Aorta (tissue), 5 donors: ENCODE data around the gene AMMECR1. TPM values are rescaled to one million over a fixed set of nuclear protein-coding genes. Genes with fewer than 3 reads are reported as not detected.
"Not testable (repeated sequence)": the region's sequence is repeated elsewhere in the genome, so short reads cannot be mapped to it uniquely, and the experiment has no call there.

Experiments used
- ATAC-seq: fragments of 200-7000 bp; cut with Tn5 transposase; one replicate; pipeline ENCODE4 v1.9.1; 2022; ENCODE audit warnings: moderate library complexity; ENCODE audit not compliant: low FRiP score
- DNase-seq, 2 donors: peaks; one replicate each; pipeline ENCODE4 v3.0.0-alpha.2; 2020
- H3K27ac ChIP-seq, 2 donors: one replicate each; pipeline ENCODE4 v1.5.1; 2013; ENCODE audit warnings: low read length in 2 of 2, mild to moderate bottlenecking in 2 of 2, moderate library complexity in 2 of 2, control low read depth in 1 of 2, inconsistent platforms in 1 of 2, low read depth in 1 of 2
- H3K27me3 ChIP-seq, 2 donors: one replicate each; pipeline ENCODE4 v1.6.1; 2013; ENCODE audit warnings: control low read depth in 1 of 2, low read length in 1 of 2, mild to moderate bottlenecking in 1 of 2, moderate library complexity in 1 of 2; ENCODE audit not compliant: insufficient read depth in 2 of 2, control insufficient read depth in 1 of 2
- H3K36me3 ChIP-seq, 2 donors: one replicate each; pipeline ENCODE4 v1.6.1; 2013; ENCODE audit warnings: control low read depth in 1 of 2, low read length in 1 of 2, mild to moderate bottlenecking in 1 of 2; ENCODE audit not compliant: insufficient read depth in 2 of 2, control insufficient read depth in 1 of 2
- H3K4me1 ChIP-seq, 2 donors: one replicate each; pipeline ENCODE4 v1.6.1; 2013; ENCODE audit warnings: low read length in 2 of 2, control low read depth in 1 of 2, mild to moderate bottlenecking in 1 of 2, moderate library complexity in 1 of 2; ENCODE audit not compliant: insufficient read depth in 2 of 2, control insufficient read depth in 1 of 2
- H3K4me3 ChIP-seq, 2 donors: one replicate each; pipeline ENCODE4 v1.5.1; 2013; ENCODE audit warnings: low read length in 2 of 2, control low read depth in 1 of 2, mild to moderate bottlenecking in 1 of 2
- H3K9me3 ChIP-seq: one replicate; pipeline ENCODE4 v1.6.1; 2013; ENCODE audit warnings: mild to moderate bottlenecking, low read length; ENCODE audit not compliant: control insufficient read depth
- WGBS, 2 donors: extraction: QIAGEN DNeasy Blood & Tissue Kit; methylation state at CpG; one replicate each; pipeline ENCODE4 v1.1.7; 2013; 5-methylcytosine and 5-hydroxymethylcytosine counted together
- intact Hi-C, 2 donors: fragments of 100-400 bp; cut with DNase I; formaldehyde crosslinking; loops; one replicate each; pipeline versions ENCODE4 v1.14.2 to v1.15.0; 2022
- polyA plus RNA-seq, 2 donors: library from polyadenylated mRNA; stranded (reverse); fragments of 200-250 nt; gene quantifications; one replicate each; pipeline ENCODE4 v1.2.3, GENCODE V29; 2013
- total RNA-seq, 2 donors: library from RNA; stranded (reverse); fragmentation: NEBNext Ultra II Directional; extraction: Animal tissue kit (Norgen Biotek cat#: 25700); gene quantifications; one replicate each; pipeline ENCODE4 v1.2.1, GENCODE V29; 2021
- donor health status: healthy with polysubstance abuse.
- donor health status: Bipolar disorder and iron deficiency.
- donor health status: DM: no; HTN: no; CAD: no.
- donor health status: DM: no; HTN: no; CAD: no.
- donor health status: DM: yes; HTN: yes; CAD: no.

AMMECR1 gene
- total and polyA plus RNA-seq, 4 donors: 0.92 to 4.0 (median 2.3) TPM

GRCh38 chrX:110157444-110157843 lies 160.4 kb downstream of the AMMECR1 start:
- Histone ChIP-seq H3K27ac (no peak overlapping the region), H3K36me3 (no peaks in the 10 kb centered on the region), H3K9me3 (no peaks in the 10 kb centered on the region), H3K27me3 (no peaks in the 10 kb centered on the region), H3K4me3 (no peak overlapping the region), H3K4me1 (no peaks in the 10 kb centered on the region)
- WGBS, 2 donors: 50 to 91% methylated on average over 1 of the region's 1 CpG
- DNase-seq (no peak), ATAC-seq (no peak)
- intact Hi-C loops: loop anchor here in 1 of 2 donors (5.0 kb wide), 1 partner anchor 250 kb away; no protein-coding TSS in a partner anchor

- H3K36me3 ChIP-seq: no peaks in the 10 kb centered on the region
- ATAC-seq (no peak), DNase-seq (no peak)
- intact Hi-C loops: loop anchor here in 1 of 2 donors (5.0 kb wide), 1 partner anchor 251 kb away; no protein-coding TSS in a partner anchor
- H3K27me3 ChIP-seq: no peaks in the 10 kb centered on the region
- WGBS, 2 donors: 54 to 86% methylated on average over 6 of the region's 6 CpGs
- H3K4me1 ChIP-seq: no peaks in the 10 kb centered on the region
- no peak overlapping the region for H3K27ac ChIP-seq
- H3K9me3 ChIP-seq: no peaks in the 10 kb centered on the region
- no peak overlapping the region for H3K4me3 ChIP-seq
Measured at GRCh38 chrX:110156167-110156754, 161.6 kb downstream of the AMMECR1 start.

DNA sequence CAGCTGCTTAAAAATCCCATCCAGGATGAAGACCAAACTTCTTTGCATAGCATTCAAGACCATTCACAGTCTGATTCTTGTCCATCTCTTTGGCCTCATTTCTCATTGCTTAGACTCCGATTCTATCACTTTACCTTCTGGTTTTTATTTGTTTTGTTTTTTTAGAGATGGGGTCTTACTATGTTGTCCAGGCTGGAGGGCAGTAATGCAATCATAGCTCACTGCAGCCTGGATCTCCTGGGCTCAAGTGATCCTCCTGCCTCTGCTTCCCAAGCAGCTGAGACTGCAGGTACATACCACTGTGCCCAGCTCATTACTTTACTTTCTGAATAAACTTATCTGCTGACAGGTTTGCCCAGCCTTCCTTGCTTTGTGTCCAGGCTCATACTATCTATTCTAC lies 162.1 kb downstream of the AMMECR1 start:
- no peaks in the 10 kb centered on the region for H3K9me3 ChIP-seq
- H3K27me3 ChIP-seq: no peaks in the 10 kb centered on the region
- intact Hi-C loops: loop anchor here in 1 of 2 donors (5.0 kb wide), 1 partner anchor 252 kb away; no protein-coding TSS in a partner anchor
- H3K36me3 ChIP-seq: no peaks in the 10 kb centered on the region
- H3K4me3 ChIP-seq: no peak overlapping the region
- ATAC-seq (no peak), DNase-seq (no peak)
- no peaks in the 10 kb centered on the region for H3K4me1 ChIP-seq
- WGBS, 2 donors: 69 to 91% methylated on average over 1 of the region's 1 CpG
- H3K27ac ChIP-seq: no peak overlapping the region

DNA sequence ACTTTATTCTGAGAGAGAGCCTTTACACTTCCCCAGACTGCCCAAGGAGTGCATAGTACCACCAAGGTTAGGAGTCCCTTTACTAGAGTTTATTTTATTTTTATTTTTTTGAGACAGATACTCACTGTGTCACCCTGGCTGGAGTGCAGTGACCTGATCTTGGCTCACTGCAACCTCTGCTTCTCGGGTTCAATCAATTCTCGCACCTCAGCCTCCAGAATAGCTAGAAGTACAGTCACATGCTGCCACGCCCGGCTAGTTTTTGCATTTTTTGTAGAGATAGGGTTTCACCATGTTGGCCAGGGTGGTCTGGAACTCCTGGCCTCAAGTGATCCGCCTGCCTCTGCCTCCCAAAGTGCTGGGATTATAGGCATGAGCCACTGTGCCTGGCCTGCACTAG lies 163.6 kb downstream of the AMMECR1 start:
- H3K9me3 ChIP-seq, H3K36me3 ChIP-seq, DNase-seq, ATAC-seq, H3K27ac ChIP-seq, H3K27me3 ChIP-seq, H3K4me3 ChIP-seq, H3K4me1 ChIP-seq, intact Hi-C loops: not testable (repeated sequence)
- WGBS, 2 donors: 77 to 90% methylated on average over 5 of the region's 5 CpGs

DNA sequence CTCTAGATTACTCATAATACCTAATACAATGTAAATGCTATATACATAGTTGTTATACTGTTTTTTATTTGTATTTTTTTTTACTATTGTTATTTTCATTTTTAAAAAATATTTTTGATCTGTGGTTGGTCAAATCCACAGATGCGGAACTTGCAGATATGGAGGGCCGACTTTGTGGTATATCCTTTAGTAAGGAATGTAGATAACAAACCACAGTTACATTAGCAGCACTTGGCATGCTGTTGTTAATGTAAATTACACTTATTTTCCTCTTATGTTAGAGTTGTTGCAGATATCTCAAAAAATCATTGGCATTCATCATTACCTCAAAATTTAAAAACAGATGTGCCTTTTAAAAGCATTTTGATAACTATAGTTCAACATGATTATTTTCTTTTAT lies 164.0 kb downstream of the AMMECR1 start:
- intact Hi-C loops: no loop called here
- no peaks in the 10 kb centered on the region for H3K4me1 ChIP-seq

DNA sequence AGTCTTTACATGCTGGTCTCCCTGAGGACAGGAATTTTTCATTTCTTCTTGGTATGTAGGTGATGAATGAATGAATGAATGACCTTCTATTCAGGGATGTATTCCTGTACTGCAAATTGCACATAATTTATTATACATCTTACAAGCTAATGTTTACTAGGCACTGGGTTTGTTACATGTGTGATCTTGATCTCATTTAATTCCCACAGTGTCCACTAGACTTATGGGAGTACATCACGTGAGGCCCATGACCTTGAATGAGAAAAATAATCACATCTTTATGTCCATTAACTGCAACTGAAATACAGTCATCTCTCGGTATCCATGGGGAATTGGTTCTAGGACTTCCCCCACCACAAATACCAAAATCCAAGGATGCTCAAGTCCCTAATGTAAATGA lies 164.6 kb downstream of the AMMECR1 start:
- Histone ChIP-seq H3K4me3 (no peak overlapping the region), H3K9me3 (no peaks in the 10 kb centered on the region), H3K36me3 (no peaks in the 10 kb centered on the region), H3K4me1 (no peaks in the 10 kb centered on the region), H3K27ac (no peak overlapping the region), H3K27me3 (no peaks in the 10 kb centered on the region)
- no peak for ATAC-seq
- intact Hi-C loops: no loop called here
- WGBS, 2 donors: 64 to 92% methylated on average over 2 of the region's 2 CpGs
- no peak for DNase-seq

More for the DNA sequence above, 164.0 kb downstream of the AMMECR1 start:
- Histone ChIP-seq H3K4me3 (no peak overlapping the region), H3K36me3 (no peaks in the 10 kb centered on the region), H3K27ac (no peak overlapping the region), H3K27me3 (no peaks in the 10 kb centered on the region), H3K9me3 (no peaks in the 10 kb centered on the region)
- 74 to 86% methylated on average over 2 of the region's 2 CpGs for WGBS, 2 donors
- ATAC-seq: no peak
- DNase-seq: no peak

GRCh38 chrX:110146521-110146920 lies 171.4 kb downstream of the AMMECR1 start:
- H3K9me3 ChIP-seq: no peaks in the 10 kb centered on the region
- ATAC-seq (peak; percentile 77), DNase-seq (no peak)
- H3K36me3 ChIP-seq: no peaks in the 10 kb centered on the region
- intact Hi-C loops: loop anchor here (5.0 to 10.0 kb wide), 3 partner anchors 142 to 239 kb away; partner anchors contain the start of gene TMEM164 (in 1 of the 2)
- H3K4me1 ChIP-seq: peaks cover 0 to 2% of the 10 kb centered on the region in 2 donors
- 28 to 29% methylated on average over 2 of the region's 2 CpGs for WGBS, 2 donors
- H3K27me3 ChIP-seq: no peaks in the 10 kb centered on the region
- no peak overlapping the region for H3K4me3 ChIP-seq
- no peak overlapping the region for H3K27ac ChIP-seq

- Histone ChIP-seq H3K9me3 (no peaks in the 10 kb centered on the region), H3K27ac (peak overlapping the region in 1 of 2 donors; percentile 51), H3K4me3 (no peak overlapping the region), H3K36me3 (no peaks in the 10 kb centered on the region), H3K4me1 (peaks cover 0 to 2% of the 10 kb centered on the region in 2 donors), H3K27me3 (no peaks in the 10 kb centered on the region)
- DNase-seq: no peak
- ATAC-seq: peak; percentile 60
- intact Hi-C loops: loop anchor here (5.0 to 10.0 kb wide), 3 partner anchors 141 to 239 kb away; partner anchors contain the start of gene TMEM164 (in 1 of the 2)
- 17% methylated on average over 4 of the region's 4 CpGs for WGBS, 2 donors
Measured at GRCh38 chrX:110145854-110146253, 172.0 kb downstream of the AMMECR1 start.

GRCh38 chrX:110145311-110145710 lies 172.6 kb downstream of the AMMECR1 start:
- Histone ChIP-seq H3K36me3 (no peaks in the 10 kb centered on the region), H3K4me3 (no peak overlapping the region), H3K27me3 (no peaks in the 10 kb centered on the region), H3K4me1 (peaks cover 0 to 2% of the 10 kb centered on the region in 2 donors), H3K9me3 (no peaks in the 10 kb centered on the region), H3K27ac (peak overlapping the region in 1 of 2 donors; percentile 51)
- intact Hi-C loops: loop anchor here (5.0 to 10.0 kb wide), 3 partner anchors 141 to 238 kb away; partner anchors contain the start of gene TMEM164 (in 1 of the 2)
- ATAC-seq (no peak), DNase-seq (no peak)
